Measurements from ENCODE around the gene TNKS1BP1.
A peak's percentile ranks its signal among the peaks of the same experiment; 100 is the strongest.

DNA sequence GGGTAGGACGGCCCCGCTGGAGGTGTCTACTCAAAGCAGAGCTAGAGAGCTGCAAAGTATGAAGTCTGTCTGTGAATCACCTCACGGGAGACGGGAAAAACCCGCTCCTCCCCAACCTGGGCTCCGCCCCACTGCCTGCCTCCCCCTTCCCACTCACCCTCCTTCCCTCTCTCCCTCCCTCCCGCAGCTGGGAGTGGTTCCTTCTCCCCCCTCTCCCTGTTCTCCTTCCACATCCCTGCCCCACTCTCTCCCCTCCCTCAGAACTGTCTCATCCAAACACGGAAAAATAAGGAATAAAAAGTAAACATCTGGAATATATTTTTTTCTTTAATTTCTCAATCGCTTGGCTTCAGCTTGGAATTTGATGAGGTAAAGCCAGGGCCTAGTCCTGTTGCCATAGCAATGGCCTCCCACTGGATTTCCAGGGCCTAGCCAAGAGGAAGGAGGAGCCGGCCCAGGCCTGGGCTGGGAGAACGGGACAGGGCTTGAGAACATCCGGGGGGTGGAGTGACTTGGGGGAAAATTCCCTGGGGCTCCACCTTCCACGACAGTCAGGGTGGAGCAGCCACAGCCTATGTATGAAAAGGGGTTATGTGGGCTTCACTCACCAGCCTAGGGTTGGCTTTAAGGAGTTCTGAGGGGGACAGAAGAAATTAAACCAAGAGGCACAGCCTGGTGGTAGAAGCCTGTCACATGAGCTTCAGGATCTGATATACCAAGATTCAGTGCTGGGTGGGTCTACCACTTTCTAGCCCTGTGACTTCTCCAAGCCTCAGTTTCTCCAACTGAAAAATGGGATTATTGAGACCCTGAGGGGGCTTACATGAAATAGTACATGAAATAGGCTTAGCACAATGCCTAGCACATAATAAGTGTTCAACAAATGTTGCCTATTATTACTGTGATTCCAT is 2.2 kb downstream of the TNKS1BP1 start:
- TF ChIP-seq EP300 (IDR thresholded peaks at IDR 0.05) (peak in 1 of 4 donors; percentile 13), POLR2A (IDR thresholded peaks at IDR 0.05) (peak in 1 of 2 donors; percentile 60)
- TF ChIP-seq, protein P1, sequence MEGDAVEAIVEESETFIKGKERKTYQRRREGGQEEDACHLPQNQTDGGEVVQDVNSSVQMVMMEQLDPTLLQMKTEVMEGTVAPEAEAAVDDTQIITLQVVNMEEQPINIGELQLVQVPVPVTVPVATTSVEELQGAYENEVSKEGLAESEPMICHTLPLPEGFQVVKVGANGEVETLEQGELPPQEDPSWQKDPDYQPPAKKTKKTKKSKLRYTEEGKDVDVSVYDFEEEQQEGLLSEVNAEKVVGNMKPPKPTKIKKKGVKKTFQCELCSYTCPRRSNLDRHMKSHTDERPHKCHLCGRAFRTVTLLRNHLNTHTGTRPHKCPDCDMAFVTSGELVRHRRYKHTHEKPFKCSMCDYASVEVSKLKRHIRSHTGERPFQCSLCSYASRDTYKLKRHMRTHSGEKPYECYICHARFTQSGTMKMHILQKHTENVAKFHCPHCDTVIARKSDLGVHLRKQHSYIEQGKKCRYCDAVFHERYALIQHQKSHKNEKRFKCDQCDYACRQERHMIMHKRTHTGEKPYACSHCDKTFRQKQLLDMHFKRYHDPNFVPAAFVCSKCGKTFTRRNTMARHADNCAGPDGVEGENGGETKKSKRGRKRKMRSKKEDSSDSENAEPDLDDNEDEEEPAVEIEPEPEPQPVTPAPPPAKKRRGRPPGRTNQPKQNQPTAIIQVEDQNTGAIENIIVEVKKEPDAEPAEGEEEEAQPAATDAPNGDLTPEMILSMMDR (IDR thresholded peaks at IDR 0.05), result no peak
